ENCODE measurements around the gene ABCF1.

The ABCF1 gene

DNA sequence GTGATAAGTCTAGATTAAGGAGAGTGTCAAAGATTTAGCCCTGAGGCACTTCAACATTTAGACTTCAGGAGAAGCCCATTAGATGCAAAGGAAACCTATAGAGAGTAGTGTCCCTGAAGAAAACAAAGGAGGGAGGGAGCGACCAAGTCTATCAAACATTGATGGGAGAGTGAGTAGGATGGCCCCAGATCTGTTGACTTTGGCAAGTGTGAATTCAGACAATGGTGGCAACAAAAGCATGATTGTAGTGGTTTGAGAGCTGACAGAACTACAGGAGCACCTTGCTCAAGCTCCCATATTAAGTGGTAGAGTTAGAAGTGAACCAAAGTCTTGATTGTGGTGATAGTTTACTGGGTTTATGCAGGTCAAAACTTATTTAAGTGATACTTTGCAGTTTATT, 979 bp upstream of the ABCF1 start:
- peak overlapping the region; percentile 88 for H3K4me3 ChIP-seq (ENCODE audit: low read depth, low read length)
- DNase-seq (ENCODE audit: low read depth, low spot score): no peak
- TF ChIP-seq, protein P1, sequence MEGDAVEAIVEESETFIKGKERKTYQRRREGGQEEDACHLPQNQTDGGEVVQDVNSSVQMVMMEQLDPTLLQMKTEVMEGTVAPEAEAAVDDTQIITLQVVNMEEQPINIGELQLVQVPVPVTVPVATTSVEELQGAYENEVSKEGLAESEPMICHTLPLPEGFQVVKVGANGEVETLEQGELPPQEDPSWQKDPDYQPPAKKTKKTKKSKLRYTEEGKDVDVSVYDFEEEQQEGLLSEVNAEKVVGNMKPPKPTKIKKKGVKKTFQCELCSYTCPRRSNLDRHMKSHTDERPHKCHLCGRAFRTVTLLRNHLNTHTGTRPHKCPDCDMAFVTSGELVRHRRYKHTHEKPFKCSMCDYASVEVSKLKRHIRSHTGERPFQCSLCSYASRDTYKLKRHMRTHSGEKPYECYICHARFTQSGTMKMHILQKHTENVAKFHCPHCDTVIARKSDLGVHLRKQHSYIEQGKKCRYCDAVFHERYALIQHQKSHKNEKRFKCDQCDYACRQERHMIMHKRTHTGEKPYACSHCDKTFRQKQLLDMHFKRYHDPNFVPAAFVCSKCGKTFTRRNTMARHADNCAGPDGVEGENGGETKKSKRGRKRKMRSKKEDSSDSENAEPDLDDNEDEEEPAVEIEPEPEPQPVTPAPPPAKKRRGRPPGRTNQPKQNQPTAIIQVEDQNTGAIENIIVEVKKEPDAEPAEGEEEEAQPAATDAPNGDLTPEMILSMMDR (IDR thresholded peaks at IDR 0.05; ENCODE audit: low read depth, low read length): no peak
- in situ Hi-C loops (cut with HindIII; ENCODE audit: low sequenced_read_pairs): no loop called here

DNA sequence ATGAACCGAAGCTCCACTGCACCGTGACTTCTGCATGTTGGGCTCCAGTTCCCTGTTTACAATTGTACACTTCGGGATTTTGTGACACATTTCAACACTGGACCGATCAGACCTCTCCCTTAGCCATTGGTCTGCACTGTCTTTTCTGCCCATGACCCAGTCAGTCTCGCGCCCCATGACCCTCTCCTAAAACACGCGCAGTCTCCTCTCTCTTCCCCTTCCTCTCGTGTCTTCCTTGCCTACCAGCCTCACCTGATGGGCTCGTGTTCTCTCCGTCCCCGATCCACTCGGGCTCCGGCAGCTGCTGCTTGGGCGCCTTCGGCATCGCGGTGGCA, 535 bp upstream of the ABCF1 start:
- peak overlapping the region; percentile 88 for H3K4me3 ChIP-seq (ENCODE audit: low read depth, low read length)
- in situ Hi-C loops (cut with HindIII; ENCODE audit: low sequenced_read_pairs): no loop called here
- DNase-seq (ENCODE audit: low read depth, low spot score): peak; percentile 0
- TF ChIP-seq, protein P1 (IDR thresholded peaks at IDR 0.05; ENCODE audit: low read depth, low read length): no peak

DNA sequence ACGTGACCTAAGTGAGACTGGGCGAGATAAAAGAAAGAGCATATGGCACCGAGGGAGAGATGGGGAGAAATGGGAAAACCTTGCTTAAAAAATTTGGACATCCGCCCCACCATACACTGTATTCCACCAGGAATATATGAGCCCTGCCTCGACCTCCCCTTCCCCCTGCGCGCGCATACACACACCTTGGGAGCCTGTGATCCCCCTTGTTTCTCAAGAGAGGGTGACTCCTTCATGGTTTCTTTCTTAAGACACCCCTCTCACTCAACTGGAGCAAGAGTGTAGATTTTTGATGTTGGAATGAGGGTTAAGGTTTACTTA, 480 bp downstream of the ABCF1 start:
- DNase-seq (ENCODE audit: low read depth, low spot score): no peak
- in situ Hi-C loops (cut with HindIII; ENCODE audit: low sequenced_read_pairs): no loop called here
- peak overlapping the region; percentile 88 for H3K4me3 ChIP-seq (ENCODE audit: low read depth, low read length)
- TF ChIP-seq, protein P1 (IDR thresholded peaks at IDR 0.05; ENCODE audit: low read depth, low read length): no peak

DNA sequence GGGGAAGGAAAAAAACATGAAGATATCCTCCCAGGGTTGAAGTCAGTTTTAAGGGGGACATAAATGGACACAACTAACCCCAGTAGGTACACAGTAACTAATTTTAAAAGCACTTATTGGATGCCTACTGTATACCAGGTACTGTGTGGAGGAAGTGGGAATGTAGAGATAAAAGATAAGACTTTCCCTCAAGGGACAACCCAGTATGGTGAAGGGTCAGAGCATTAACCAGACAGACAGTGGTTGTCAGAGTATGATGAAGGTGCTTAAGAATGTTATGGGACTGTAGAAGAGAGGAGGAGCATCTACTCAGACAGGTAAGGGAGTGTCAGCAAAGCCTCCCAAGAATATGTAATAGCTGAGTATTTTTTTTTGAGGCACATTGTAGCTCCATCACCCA, 906 bp downstream of the ABCF1 start:
- TF ChIP-seq, protein P1 (IDR thresholded peaks at IDR 0.05; ENCODE audit: low read depth, low read length): no peak
- H3K4me3 ChIP-seq (ENCODE audit: low read depth, low read length): peak overlapping the region; percentile 88
- DNase-seq (ENCODE audit: low read depth, low spot score): no peak
- in situ Hi-C loops (cut with HindIII; ENCODE audit: low sequenced_read_pairs): no loop called here

DNA sequence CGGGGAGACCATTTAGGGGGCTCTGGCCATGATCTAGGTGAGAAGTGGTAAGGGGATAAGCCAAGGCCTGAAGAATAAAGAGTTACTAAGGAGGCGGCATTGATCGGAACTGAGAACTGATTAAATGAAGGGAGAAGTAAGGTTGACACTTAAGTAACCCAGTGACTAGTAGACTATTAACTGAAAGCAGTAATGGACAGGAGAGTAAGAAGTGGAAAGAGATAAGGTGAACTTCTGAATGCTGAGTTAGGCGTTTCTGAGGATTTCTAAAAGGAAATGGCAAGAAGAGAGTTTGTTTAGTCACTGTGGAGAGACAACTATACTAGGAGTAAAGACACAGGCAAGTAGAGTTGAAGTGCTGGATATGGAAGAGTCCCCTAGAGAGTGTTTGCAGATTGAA, 1.9 kb downstream of the ABCF1 start:
- H3K4me3 ChIP-seq (ENCODE audit: low read depth, low read length): no peak overlapping the region
- in situ Hi-C loops (cut with HindIII; ENCODE audit: low sequenced_read_pairs): no loop called here
- TF ChIP-seq, protein P1 (IDR thresholded peaks at IDR 0.05; ENCODE audit: low read depth, low read length): no peak
- DNase-seq (ENCODE audit: low read depth, low spot score): no peak

DNA sequence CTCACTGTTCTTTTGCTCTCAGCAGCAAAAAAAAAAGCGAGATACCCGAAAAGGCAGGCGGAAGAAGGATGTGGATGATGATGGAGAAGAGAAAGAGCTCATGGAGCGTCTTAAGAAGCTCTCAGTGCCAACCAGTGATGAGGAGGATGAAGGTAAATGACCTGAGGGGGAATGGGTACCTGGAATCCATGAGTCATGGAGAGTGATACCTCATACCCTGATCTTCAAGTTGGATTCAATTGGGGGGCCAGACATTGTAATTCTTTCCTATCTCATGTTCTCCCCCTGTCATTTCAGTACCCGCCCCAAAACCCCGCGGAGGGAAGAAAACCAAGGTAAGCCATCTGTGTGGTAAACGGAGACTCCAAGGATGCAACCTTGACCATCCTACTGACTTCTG, 6.8 kb downstream of the ABCF1 start:
- no peak overlapping the region for H3K4me3 ChIP-seq (ENCODE audit: low read depth, low read length)
- TF ChIP-seq, protein P1 (IDR thresholded peaks at IDR 0.05; ENCODE audit: low read depth, low read length): no peak
- in situ Hi-C loops (cut with HindIII; ENCODE audit: low sequenced_read_pairs): no loop called here
- DNase-seq (ENCODE audit: low read depth, low spot score): no peak

DNA sequence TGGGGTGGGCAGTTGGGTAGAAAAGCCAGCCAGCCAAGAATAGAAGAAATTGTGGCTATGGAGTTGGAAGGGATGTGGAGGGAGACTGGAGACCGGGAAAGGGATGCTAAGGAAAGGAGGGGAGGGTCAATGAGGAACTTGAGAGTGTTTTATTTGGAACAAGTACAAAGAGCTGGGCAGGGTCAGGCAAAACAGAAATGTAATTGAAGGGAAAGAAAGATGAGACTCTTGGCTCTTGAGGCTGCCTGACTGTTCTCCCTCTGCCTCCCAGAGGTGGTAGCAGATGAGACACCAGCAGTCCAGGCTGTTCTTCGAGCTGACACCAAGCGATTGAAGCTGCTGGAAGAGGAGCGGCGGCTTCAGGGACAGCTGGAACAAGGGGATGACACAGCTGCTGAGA, 12.7 kb downstream of the ABCF1 start:
- TF ChIP-seq, protein P1 (IDR thresholded peaks at IDR 0.05; ENCODE audit: low read depth, low read length): no peak
- in situ Hi-C loops (cut with HindIII; ENCODE audit: low sequenced_read_pairs): no loop called here
- DNase-seq (ENCODE audit: low read depth, low spot score): peak; percentile 31
- no peak overlapping the region for H3K4me3 ChIP-seq (ENCODE audit: low read depth, low read length)
